Stimulated activated naive CD4-positive, alpha-beta T cell (primary cell): ENCODE results near the gene U2AF1L4.
"Not testable (repeated sequence)": the region's sequence is repeated elsewhere in the genome, so short reads cannot be mapped to it uniquely, and the experiment has no call there.

ENCODE experiments used
- DNase-seq, 6 experiments: peaks; one replicate each; lab custom pipeline; 2025; lab: John Stamatoyannopoulos, UW

Gene U2AF1L4

GRCh38 chr19:35780717-35781116 lies 35.5 kb upstream of the U2AF1L4 start:
- no peak for DNase-seq

GRCh38 chr19:35780058-35780457 lies 34.8 kb upstream of the U2AF1L4 start:
- no peak for DNase-seq

- no peak for DNase-seq
These were observed 33.8 kb upstream of the U2AF1L4 start for GRCh38 chr19:35779033-35779432.

GRCh38 chr19:35777961-35778360 lies 32.7 kb upstream of the U2AF1L4 start:
- no peak for DNase-seq

GRCh38 chr19:35777086-35777841 lies 32.0 kb upstream of the U2AF1L4 start:
- DNase-seq: no peak

GRCh38 chr19:35776102-35776788 lies 31.0 kb upstream of the U2AF1L4 start:
- DNase-seq: no peak

GRCh38 chr19:35775298-35776101 lies 30.3 kb upstream of the U2AF1L4 start, which contains the start of gene ARHGAP33:
TSS of gene ARHGAP33 (plus strand) at chr19:35775564. CDS start at chr19:35775659, 95 bp downstream.
- DNase-seq: peak; percentile 93 to 99 (median 98)

- DNase-seq: no peak
These were observed 29.8 kb upstream of the U2AF1L4 start for GRCh38 chr19:35775046-35775297.

GRCh38 chr19:35774274-35775045 lies 29.2 kb upstream of the U2AF1L4 start:
- DNase-seq: no peak

- no peak for DNase-seq
These were observed 28.0 kb upstream of the U2AF1L4 start for GRCh38 chr19:35773020-35773806.

GRCh38 chr19:35772362-35772761 lies 27.1 kb upstream of the U2AF1L4 start:
- not testable (repeated sequence) for DNase-seq

- no peak for DNase-seq
These were observed 22.8 kb upstream of the U2AF1L4 start for GRCh38 chr19:35768082-35768421.

GRCh38 chr19:35767288-35768081 lies 22.3 kb upstream of the U2AF1L4 start:
- no peak for DNase-seq

GRCh38 chr19:35766571-35767104 lies 21.4 kb upstream of the U2AF1L4 start:
- no peak for DNase-seq

GRCh38 chr19:35764432-35765315 lies 19.5 kb upstream of the U2AF1L4 start:
- no peak for DNase-seq

GRCh38 chr19:35760711-35761349 lies 15.6 kb upstream of the U2AF1L4 start:
- DNase-seq: no peak

GRCh38 chr19:35759697-35760096 lies 14.5 kb upstream of the U2AF1L4 start:
- DNase-seq: no peak

GRCh38 chr19:35757749-35758608 lies 12.8 kb upstream of the U2AF1L4 start, which contains the start of gene PROSER3:
TSS of gene PROSER3 (plus strand) at chr19:35758176. CDS start at chr19:35758216, 40 bp downstream.
- DNase-seq: peak; percentile 94 to 99 (median 98)
